H9 (cell line): ENCODE data around the gene DUSP14. TPM values are rescaled to one million over a fixed set of nuclear protein-coding genes. Genes with fewer than 3 reads are reported as not detected.

Experiments used
- DNase-seq: peaks from one replicate; pipeline ENCODE4 v3.0.0-alpha.2; 2017
- H2AFZ ChIP-seq: one replicate; pipeline ENCODE4 v1.6.1; 2013; ENCODE audit warnings: mild to moderate bottlenecking, low read length, control low read depth, moderate library complexity
- H2AK5ac ChIP-seq: 2 replicates; pipeline ENCODE4 v1.6.1; 2013; ENCODE audit warnings: low read length, control low read depth, mixed read lengths; ENCODE audit not compliant: insufficient read length
- H2BK120ac ChIP-seq: one replicate; pipeline ENCODE4 v1.6.1; 2013; ENCODE audit warnings: low read depth, mild to moderate bottlenecking, low read length, control low read depth, inconsistent platforms; ENCODE audit not compliant: poor library complexity, severe bottlenecking
- H2BK12ac ChIP-seq: 2 replicates; pipeline ENCODE4 v1.6.1; 2013; ENCODE audit warnings: low read length, control low read depth, mixed read lengths, low read depth; ENCODE audit not compliant: insufficient read length
- H2BK15ac ChIP-seq: 2 replicates; pipeline ENCODE4 v1.6.1; 2013; ENCODE audit warnings: low read depth, low read length, control low read depth
- H2BK20ac ChIP-seq: one replicate; pipeline ENCODE4 v1.6.1; 2013; ENCODE audit warnings: low read depth, mild to moderate bottlenecking, low read length, control low read depth, inconsistent platforms; ENCODE audit not compliant: poor library complexity, severe bottlenecking
- H2BK5ac ChIP-seq: 2 replicates; pipeline ENCODE4 v1.6.1; 2013; ENCODE audit warnings: low read length, control low read depth, mixed read lengths; ENCODE audit not compliant: insufficient read length
- H3K14ac ChIP-seq: 2 replicates; pipeline ENCODE4 v1.6.1; 2013; ENCODE audit warnings: low read length, control low read depth; ENCODE audit not compliant: insufficient read depth
- H3K18ac ChIP-seq: 2 replicates; pipeline ENCODE4 v1.6.1; 2013; ENCODE audit warnings: low read depth, mild to moderate bottlenecking, mixed read lengths, low read length, control low read depth; ENCODE audit not compliant: insufficient read length
- H3K23ac ChIP-seq: 2 replicates; pipeline ENCODE4 v1.6.1; 2013; ENCODE audit warnings: low read length, control low read depth, mixed read lengths, low read depth; ENCODE audit not compliant: insufficient read length
- H3K23me2 ChIP-seq: 2 replicates; pipeline ENCODE4 v1.6.1; 2013; ENCODE audit warnings: low read depth, mild to moderate bottlenecking, mixed read lengths, low read length, control low read depth; ENCODE audit not compliant: insufficient read length, poor library complexity, severe bottlenecking
- H3K27ac ChIP-seq: 2 replicates; pipeline ENCODE4 v1.5.1; 2013; ENCODE audit warnings: low read length, control low read depth, mixed read lengths, low read depth; ENCODE audit not compliant: insufficient read length
- H3K27me3 ChIP-seq: 2 replicates; pipeline ENCODE4 v1.6.1; 2013; ENCODE audit warnings: low read length, control low read depth, inconsistent platforms; ENCODE audit not compliant: insufficient read depth
- H3K4ac ChIP-seq: 2 replicates; pipeline ENCODE4 v1.6.1; 2013; ENCODE audit warnings: low read depth, mild to moderate bottlenecking, control low read depth, inconsistent platforms, low read length, moderate library complexity
- H3K4me1 ChIP-seq: 2 replicates; pipeline ENCODE4 v1.6.1; 2013; ENCODE audit warnings: low read length, control low read depth, inconsistent platforms; ENCODE audit not compliant: insufficient read depth
- H3K4me2 ChIP-seq: 2 replicates; pipeline ENCODE4 v1.6.1; 2013; ENCODE audit warnings: low read length, control low read depth, mixed read lengths; ENCODE audit not compliant: insufficient read length, insufficient read depth
- H3K56ac ChIP-seq: 2 replicates; pipeline ENCODE4 v1.6.1; 2013; ENCODE audit warnings: low read depth, mild to moderate bottlenecking, mixed read lengths, low read length, control low read depth; ENCODE audit not compliant: insufficient read length
- H3K79me1 ChIP-seq: 2 replicates; pipeline ENCODE4 v1.6.1; 2013; ENCODE audit warnings: low read depth, mild to moderate bottlenecking, moderate library complexity, low read length, control low read depth, inconsistent platforms; ENCODE audit not compliant: insufficient read depth, poor library complexity, severe bottlenecking
- H3K79me2 ChIP-seq: 2 replicates; pipeline ENCODE4 v1.6.1; 2013; ENCODE audit warnings: low read length, control low read depth, inconsistent platforms; ENCODE audit not compliant: insufficient read depth
- H3K9ac ChIP-seq: 2 replicates; pipeline ENCODE4 v1.6.1; 2013; ENCODE audit warnings: low read length, control low read depth, mixed read lengths; ENCODE audit not compliant: insufficient read length; ENCODE audit errors: extremely low read depth
- H3K9me3 ChIP-seq: one replicate; pipeline ENCODE4 v1.6.1; 2013; ENCODE audit warnings: low read depth, low read length, inconsistent platforms; ENCODE audit not compliant: control insufficient read depth
- H3T11ph ChIP-seq: one replicate; pipeline ENCODE4 v1.6.1; 2013; ENCODE audit warnings: mild to moderate bottlenecking, low read length, control low read depth, inconsistent platforms
- H4K20me1 ChIP-seq: one replicate; pipeline ENCODE4 v1.6.1; 2013; ENCODE audit not compliant: control insufficient read depth, insufficient read length, insufficient read depth
- H4K5ac ChIP-seq: 2 replicates; pipeline ENCODE4 v1.6.1; 2013; ENCODE audit warnings: low read depth, mild to moderate bottlenecking, mixed read lengths, low read length, control low read depth; ENCODE audit not compliant: insufficient read length
- H4K8ac ChIP-seq: replicated peaks from 2 replicates; pipeline ENCODE4 v1.6.1; 2013; ENCODE audit warnings: low read length, control low read depth, mixed read lengths, low read depth; ENCODE audit not compliant: insufficient read length
- H4K91ac ChIP-seq: 2 replicates; pipeline ENCODE4 v1.6.1; 2013; ENCODE audit warnings: low read depth, mild to moderate bottlenecking, moderate library complexity, mixed read lengths, low read length, control low read depth; ENCODE audit not compliant: insufficient read length
- H3K27ac Mint-ChIP-seq, 3 experiments: 2 replicates in 2 of 3; 3 replicates in 1 of 3; pipeline ENCODE4 v1.8.0; 2020 to 2021; ENCODE audit warnings: mixed read lengths in 3 of 3, mild to moderate bottlenecking in 1 of 3, moderate library complexity in 1 of 3
- H3K27me3 Mint-ChIP-seq: 2 replicates; pipeline ENCODE4 v1.8.0; 2021; ENCODE audit warnings: low read depth, mild to moderate bottlenecking, moderate library complexity, mixed read lengths
- H3K36me3 Mint-ChIP-seq, 3 experiments: 2 replicates in 2 of 3; 3 replicates in 1 of 3; pipeline ENCODE4 v1.8.0; 2020 to 2021; ENCODE audit warnings: low read depth in 3 of 3, mixed read lengths in 3 of 3; ENCODE audit not compliant: insufficient read depth in 1 of 3
- H3K4me1 Mint-ChIP-seq, 2 experiments: 2 replicates each; pipeline ENCODE4 v1.8.0; 2020; ENCODE audit warnings: mixed read lengths in 2 of 2
- H3K4me3 Mint-ChIP-seq, 2 experiments: 2 replicates in 1 of 2; 3 replicates in 1 of 2; pipeline ENCODE4 v1.8.0; 2020 to 2021; ENCODE audit warnings: mild to moderate bottlenecking in 2 of 2, mixed read lengths in 2 of 2, moderate library complexity in 1 of 2
- H3K9me3 Mint-ChIP-seq, 2 experiments: 2 replicates in 1 of 2; 3 replicates in 1 of 2; pipeline ENCODE4 v1.8.0; 2020; ENCODE audit warnings: mild to moderate bottlenecking in 2 of 2, mixed read lengths in 2 of 2, moderate library complexity in 1 of 2
- WGBS: extraction: QIAGEN DNeasy Blood & Tissue Kit; methylation state at CpG from one replicate; pipeline ENCODE4 v1.1.7; 2013; ENCODE audit warnings: missing lambda C conversion rate, low lambda C conversion rate, mixed read lengths; ENCODE audit not compliant: insufficient read length; ENCODE audit errors: extremely low coverage; 5-methylcytosine and 5-hydroxymethylcytosine counted together
- total RNA-seq: library from RNA; stranded (reverse); gene quantifications from 2 replicates; pipeline ENCODE4 v1.2.1, GENCODE V29; 2021
- TF ChIP-seq, protein P1 (sequence below): fragments of 200-600 bp; sonication (generic); conservative IDR thresholded peaks from 3 replicates; pipeline ENCODE4 v1.8.0; 2021; ENCODE audit warnings: antibody characterized with exemption, mild to moderate bottlenecking

Gene DUSP14
- total RNA-seq, 1 experiment from 2014 or later: 21.3 TPM

DNA sequence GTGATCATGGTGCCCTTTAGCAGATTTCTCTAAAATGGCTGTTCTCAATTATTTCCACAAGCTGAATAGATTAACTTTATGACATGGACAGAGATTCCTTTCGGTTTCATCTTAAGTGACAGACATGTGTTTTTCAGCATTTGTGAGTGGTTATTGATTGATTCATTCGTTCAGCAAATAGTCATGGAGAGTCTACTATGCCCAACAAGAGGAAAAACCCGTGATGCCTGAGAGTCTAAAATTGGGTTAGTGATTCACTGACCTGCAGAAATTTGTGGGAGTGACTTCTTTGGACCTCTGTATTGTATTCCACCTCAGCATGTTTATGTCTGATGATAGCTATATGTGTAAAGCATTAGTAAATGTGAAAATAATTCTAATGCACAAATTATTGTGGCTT, 28.0 kb upstream of the DUSP14 start:
- Mint-ChIP-seq H3K4me1 (no peaks in the 10 kb centered on the region), H3K27ac (no peak overlapping the region), H3K36me3 (peaks cover 6 to 37% (median 31%) of the 10 kb centered on the region in 3 experiments; a peak in 6 of 7 replicates), H3K9me3 (no peaks in the 10 kb centered on the region), H3K27me3 (no peaks in the 10 kb centered on the region), H3K4me3 (no peak overlapping the region)
- no peak overlapping the region for H3K4me2 ChIP-seq
- no peak for DNase-seq
- H3K4me1 ChIP-seq: no peaks in the 10 kb centered on the region
- H3K23me2 ChIP-seq: no peaks in the 10 kb centered on the region
- H3K9ac ChIP-seq: no peak overlapping the region
- no peak overlapping the region for H2BK15ac ChIP-seq
- no peak overlapping the region for H4K8ac ChIP-seq
- H2BK20ac ChIP-seq: no peak overlapping the region
- no peaks in the 10 kb centered on the region for H3K9me3 ChIP-seq
- H2BK120ac ChIP-seq: no peak overlapping the region
- H3K79me2 ChIP-seq: no peaks in the 10 kb centered on the region
- no peak overlapping the region for H2BK12ac ChIP-seq
- H4K91ac ChIP-seq: no peak overlapping the region
- no peak overlapping the region for H4K5ac ChIP-seq
- no peaks in the 10 kb centered on the region for H3K79me1 ChIP-seq
- no CpG with 5 or more reads among the region's 3 CpGs for WGBS
- H2AK5ac ChIP-seq: no peak overlapping the region
- no peak overlapping the region for H3K27ac ChIP-seq
- H3K27me3 ChIP-seq: no peaks in the 10 kb centered on the region
- no peak overlapping the region for H3T11ph ChIP-seq
- no peak overlapping the region for H3K56ac ChIP-seq
- no peak overlapping the region for H3K14ac ChIP-seq
- no peak overlapping the region for H3K18ac ChIP-seq
- H2BK5ac ChIP-seq: no peak overlapping the region
- H2AFZ ChIP-seq: no peak overlapping the region
- H3K23ac ChIP-seq: no peak overlapping the region
- H3K4ac ChIP-seq: no peak overlapping the region
- no peaks in the 10 kb centered on the region for H4K20me1 ChIP-seq
- TF ChIP-seq, protein P1, sequence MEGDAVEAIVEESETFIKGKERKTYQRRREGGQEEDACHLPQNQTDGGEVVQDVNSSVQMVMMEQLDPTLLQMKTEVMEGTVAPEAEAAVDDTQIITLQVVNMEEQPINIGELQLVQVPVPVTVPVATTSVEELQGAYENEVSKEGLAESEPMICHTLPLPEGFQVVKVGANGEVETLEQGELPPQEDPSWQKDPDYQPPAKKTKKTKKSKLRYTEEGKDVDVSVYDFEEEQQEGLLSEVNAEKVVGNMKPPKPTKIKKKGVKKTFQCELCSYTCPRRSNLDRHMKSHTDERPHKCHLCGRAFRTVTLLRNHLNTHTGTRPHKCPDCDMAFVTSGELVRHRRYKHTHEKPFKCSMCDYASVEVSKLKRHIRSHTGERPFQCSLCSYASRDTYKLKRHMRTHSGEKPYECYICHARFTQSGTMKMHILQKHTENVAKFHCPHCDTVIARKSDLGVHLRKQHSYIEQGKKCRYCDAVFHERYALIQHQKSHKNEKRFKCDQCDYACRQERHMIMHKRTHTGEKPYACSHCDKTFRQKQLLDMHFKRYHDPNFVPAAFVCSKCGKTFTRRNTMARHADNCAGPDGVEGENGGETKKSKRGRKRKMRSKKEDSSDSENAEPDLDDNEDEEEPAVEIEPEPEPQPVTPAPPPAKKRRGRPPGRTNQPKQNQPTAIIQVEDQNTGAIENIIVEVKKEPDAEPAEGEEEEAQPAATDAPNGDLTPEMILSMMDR: no peak
